ENCODE results near the gene CLBA1.
"Not testable (repeated sequence)": the region's sequence is repeated elsewhere in the genome, so short reads cannot be mapped to it uniquely, and the experiment has no call there.

DNA sequence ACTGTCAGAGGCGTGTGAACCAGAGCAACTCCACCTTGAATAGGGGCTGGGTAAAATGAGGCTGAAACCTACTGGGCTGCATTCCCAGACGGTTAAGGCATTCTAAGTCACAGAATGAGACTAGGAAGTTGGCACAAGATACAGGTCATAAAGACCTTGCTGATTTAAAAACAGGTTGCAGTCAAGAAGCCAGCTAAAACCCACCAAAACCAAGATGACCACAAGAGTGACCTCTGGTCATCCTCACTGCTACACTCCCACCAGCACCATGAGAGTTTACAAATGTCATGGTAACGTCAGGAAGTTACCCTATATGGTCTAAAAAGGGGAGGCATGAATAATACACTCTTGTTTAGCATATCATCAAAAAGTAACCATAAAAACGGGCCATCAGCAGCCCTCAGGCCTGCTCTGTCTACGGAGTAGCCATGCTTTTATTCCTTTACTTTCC, 46.9 kb downstream of the CLBA1 start:
- TF ChIP-seq, protein P1, sequence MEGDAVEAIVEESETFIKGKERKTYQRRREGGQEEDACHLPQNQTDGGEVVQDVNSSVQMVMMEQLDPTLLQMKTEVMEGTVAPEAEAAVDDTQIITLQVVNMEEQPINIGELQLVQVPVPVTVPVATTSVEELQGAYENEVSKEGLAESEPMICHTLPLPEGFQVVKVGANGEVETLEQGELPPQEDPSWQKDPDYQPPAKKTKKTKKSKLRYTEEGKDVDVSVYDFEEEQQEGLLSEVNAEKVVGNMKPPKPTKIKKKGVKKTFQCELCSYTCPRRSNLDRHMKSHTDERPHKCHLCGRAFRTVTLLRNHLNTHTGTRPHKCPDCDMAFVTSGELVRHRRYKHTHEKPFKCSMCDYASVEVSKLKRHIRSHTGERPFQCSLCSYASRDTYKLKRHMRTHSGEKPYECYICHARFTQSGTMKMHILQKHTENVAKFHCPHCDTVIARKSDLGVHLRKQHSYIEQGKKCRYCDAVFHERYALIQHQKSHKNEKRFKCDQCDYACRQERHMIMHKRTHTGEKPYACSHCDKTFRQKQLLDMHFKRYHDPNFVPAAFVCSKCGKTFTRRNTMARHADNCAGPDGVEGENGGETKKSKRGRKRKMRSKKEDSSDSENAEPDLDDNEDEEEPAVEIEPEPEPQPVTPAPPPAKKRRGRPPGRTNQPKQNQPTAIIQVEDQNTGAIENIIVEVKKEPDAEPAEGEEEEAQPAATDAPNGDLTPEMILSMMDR (IDR thresholded peaks at IDR 0.05 in 4 of 5, conservative IDR thresholded peaks at IDR 0.05 in 1 of 5), result not testable (repeated sequence)
- not testable (repeated sequence) for TF ChIP-seq POLR2A (IDR thresholded peaks at IDR 0.05)

Data from gastrocnemius medialis (tissue), 4 donors.